GM23248 (cell line): Measurements from ENCODE around the gene FEZ2.

Experiments used
- EZH2 ChIP-seq: fragments of 200-600 bp; sonication (generic); IDR thresholded peaks from 2 replicates; pipeline ENCODE4 v1.6.1; 2018; ENCODE audit warnings: antibody characterized with exemption, mild to moderate bottlenecking; ENCODE audit not compliant: insufficient read depth, poor library complexity, severe bottlenecking
- EZH2phosphoT487 ChIP-seq: fragments of 200-600 bp; sonication (generic); IDR thresholded peaks from 2 replicates; pipeline ENCODE4 v1.6.1; 2018; ENCODE audit warnings: antibody characterized with exemption, moderate library complexity, mild to moderate bottlenecking, low read depth; ENCODE audit not compliant: insufficient read depth

DNA sequence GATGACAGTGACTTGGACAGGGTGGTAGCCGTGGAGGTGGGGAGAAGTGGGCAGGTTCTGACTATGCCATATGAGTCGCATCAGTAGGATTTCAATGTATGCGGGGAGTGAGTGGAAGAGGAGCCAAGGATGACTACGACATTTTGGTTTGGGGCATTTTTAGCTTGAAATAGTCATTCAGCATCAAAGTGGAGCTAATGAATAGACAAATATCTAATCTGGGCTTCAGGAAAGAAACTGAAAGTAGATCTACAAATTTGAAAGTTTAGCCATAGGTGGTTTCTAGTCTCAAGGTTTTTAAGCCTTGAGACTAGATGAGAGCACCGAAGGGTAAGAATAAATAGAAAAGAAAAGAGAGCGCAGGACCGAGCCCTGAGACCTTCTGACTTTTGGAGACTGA, 58.3 kb downstream of the FEZ2 start:
- TF ChIP-seq EZH2 (no peak), EZH2phosphoT487 (no peak)
